GM12874 (cell line): Measurements from ENCODE around the gene INSR.

Source experiments
- TF ChIP-seq, protein P1 (sequence below): IDR thresholded peaks from 2 replicates; pipeline ENCODE4 v1.5.1; 2011; ENCODE audit warnings: low read depth, mild to moderate bottlenecking, control low read depth, low read length, moderate library complexity; ENCODE audit not compliant: insufficient read depth

The INSR gene

DNA sequence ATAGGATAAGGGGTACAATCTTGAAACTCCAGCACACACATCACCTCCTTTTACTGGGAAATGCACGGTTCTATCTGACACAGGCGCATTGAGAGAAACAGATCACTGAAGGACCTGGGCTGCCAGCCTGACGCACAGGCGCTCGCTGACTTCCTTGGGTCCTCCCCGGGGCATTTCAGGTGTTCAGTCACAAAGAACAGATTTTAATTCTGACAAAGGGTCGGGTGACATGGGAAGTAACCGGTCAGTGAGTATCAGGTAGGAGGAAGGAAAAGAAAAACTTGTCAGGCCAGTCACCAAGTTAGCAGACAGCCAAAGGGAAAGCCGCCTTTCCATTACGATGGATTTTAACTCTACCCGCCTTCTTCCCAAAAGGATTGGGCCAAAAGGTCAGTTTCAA lies 39.6 kb downstream of the INSR start:
- TF ChIP-seq, protein P1, sequence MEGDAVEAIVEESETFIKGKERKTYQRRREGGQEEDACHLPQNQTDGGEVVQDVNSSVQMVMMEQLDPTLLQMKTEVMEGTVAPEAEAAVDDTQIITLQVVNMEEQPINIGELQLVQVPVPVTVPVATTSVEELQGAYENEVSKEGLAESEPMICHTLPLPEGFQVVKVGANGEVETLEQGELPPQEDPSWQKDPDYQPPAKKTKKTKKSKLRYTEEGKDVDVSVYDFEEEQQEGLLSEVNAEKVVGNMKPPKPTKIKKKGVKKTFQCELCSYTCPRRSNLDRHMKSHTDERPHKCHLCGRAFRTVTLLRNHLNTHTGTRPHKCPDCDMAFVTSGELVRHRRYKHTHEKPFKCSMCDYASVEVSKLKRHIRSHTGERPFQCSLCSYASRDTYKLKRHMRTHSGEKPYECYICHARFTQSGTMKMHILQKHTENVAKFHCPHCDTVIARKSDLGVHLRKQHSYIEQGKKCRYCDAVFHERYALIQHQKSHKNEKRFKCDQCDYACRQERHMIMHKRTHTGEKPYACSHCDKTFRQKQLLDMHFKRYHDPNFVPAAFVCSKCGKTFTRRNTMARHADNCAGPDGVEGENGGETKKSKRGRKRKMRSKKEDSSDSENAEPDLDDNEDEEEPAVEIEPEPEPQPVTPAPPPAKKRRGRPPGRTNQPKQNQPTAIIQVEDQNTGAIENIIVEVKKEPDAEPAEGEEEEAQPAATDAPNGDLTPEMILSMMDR, result no peak

- TF ChIP-seq, protein P1, result no peak
Observed at GRCh38 chr19:7252364-7252763, 41.9 kb downstream of the INSR start.

DNA sequence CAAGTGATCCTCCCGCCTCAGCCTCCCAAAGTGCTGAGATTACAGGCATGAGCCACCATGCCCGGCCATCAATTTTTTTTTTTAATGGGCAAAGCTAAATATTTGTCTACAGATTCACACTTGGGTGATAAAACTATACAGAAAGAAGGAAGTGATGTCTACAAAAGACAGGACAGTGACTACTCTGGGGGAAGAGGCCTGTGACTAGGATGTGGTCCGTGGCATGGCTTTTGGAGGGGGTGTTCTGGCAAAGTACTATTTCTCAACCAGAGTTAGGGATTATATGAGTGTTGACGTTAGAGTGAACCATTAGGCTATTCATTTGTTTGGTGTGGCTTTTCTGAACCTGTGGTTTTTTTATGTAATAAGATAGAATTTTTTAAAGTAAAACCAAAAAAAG lies 42.7 kb downstream of the INSR start:
- TF ChIP-seq, protein P1, result no peak

- TF ChIP-seq, protein P1, result no peak
Observed at GRCh38 chr19:7250951-7251350, 43.3 kb downstream of the INSR start.

DNA sequence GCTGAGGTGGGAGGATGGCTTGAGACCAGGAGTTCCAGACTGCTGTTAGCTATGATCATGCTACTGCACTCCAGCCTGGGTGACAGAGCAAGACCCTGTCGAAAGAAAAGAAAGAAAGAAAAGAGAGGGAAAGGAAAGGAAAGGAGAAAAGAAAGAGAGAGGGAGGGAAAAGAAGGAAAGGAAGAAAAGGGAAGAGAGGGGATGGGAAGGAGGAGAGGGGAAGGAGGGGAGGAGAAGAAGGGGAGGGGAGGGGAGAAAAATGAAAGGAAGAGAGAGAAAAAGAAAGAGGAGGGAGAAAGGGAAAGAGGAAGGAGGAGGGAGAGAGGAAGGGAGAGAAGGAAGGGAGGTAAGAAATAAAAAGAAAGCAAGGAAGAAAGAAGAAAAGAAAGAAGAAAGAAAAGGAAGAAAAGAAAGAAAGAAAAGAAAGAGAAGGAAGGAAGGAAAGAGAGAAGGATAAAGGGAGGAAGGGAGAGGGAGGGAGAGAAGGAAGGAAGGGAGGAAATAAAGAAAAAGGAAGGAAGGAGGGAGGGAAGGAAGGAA lies 44.1 kb downstream of the INSR start:
- TF ChIP-seq, protein P1, result no peak

- TF ChIP-seq, protein P1, result no peak
Observed at GRCh38 chr19:7247155-7247554, 47.1 kb downstream of the INSR start.

DNA sequence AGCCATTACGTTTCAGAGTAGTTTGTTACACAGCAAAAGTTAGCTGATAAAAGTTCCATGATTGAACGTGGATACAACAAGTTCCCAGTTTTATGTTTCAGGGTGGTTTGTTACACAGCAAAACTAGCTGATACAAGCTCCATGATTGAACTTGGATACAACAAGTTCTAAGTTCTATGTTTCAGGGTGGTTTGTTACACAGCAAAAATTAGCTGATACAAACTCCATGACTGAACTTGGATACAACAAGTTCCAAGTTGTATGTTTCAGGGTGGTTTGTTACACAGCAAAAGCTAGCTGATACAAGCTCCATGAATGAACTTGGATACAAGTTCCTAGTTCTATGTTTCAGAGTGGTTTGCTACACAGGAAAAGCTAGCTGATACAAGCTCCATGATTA lies 47.6 kb downstream of the INSR start:
- TF ChIP-seq, protein P1, result no peak
